PC-9 (cell line): ENCODE measurements around the gene NOL9. TPM values are rescaled to one million over a fixed set of nuclear protein-coding genes. Genes with fewer than 3 reads are reported as not detected.

Source experiments
- BruUV-seq: library from RNA; stranded (reverse); fragments of 400-500 nt; replicated peaks from 2 replicates; lab custom pipeline; 2021; lab: Mats Ljungman, UMichigan
- CTCF ChIA-PET: fragments of 300-600 bp; sonication (Branson Sonifier 250); formaldehyde crosslinking; loops from one replicate; lab custom pipeline; 2022; ENCODE audit warnings: antibody characterized with exemption; lab: Charles Lee
- POLR2A ChIA-PET: fragments of 300-600 bp; sonication (Branson Sonifier 250); formaldehyde crosslinking; loops from one replicate; lab custom pipeline; 2022; ENCODE audit warnings: antibody characterized with exemption; ENCODE audit not compliant: unreplicated experiment; lab: Charles Lee
- DNase-seq, 2 experiments: peaks; one replicate each; pipeline versions ENCODE4 v3.0.0 to v3.0.0-alpha.2; 2015 to 2022; ENCODE audit warnings: mixed read lengths in 1 of 2
- H2AFZ ChIP-seq: fragments of 200-600 bp; sonication (generic); 2 replicates; pipeline ENCODE4 v1.8.1; 2017; ENCODE audit warnings: antibody characterized with exemption
- H3F3A ChIP-seq: fragments of 200-600 bp; sonication (generic); 2 replicates; pipeline ENCODE4 v1.8.1; 2017; ENCODE audit warnings: antibody characterized with exemption, mild to moderate bottlenecking, low read depth; ENCODE audit not compliant: insufficient read depth
- H3K27ac ChIP-seq: fragments of 200-600 bp; sonication (generic); 2 replicates; pipeline ENCODE4 v1.6.1; 2016; ENCODE audit warnings: mixed run types
- H3K27me3 ChIP-seq: fragments of 200-600 bp; sonication (generic); 2 replicates; pipeline ENCODE4 v1.6.1; 2016; ENCODE audit warnings: low read depth, mixed run types; ENCODE audit not compliant: insufficient read depth
- H3K36me3 ChIP-seq: fragments of 200-600 bp; sonication (generic); 2 replicates; pipeline ENCODE4 v1.6.1; 2016; ENCODE audit warnings: low read depth, mixed run types
- H3K4me1 ChIP-seq: fragments of 200-600 bp; sonication (generic); replicated peaks from 2 replicates; pipeline ENCODE4 v1.6.1; 2016; ENCODE audit warnings: mixed run types; ENCODE audit not compliant: insufficient read depth
- H3K4me2 ChIP-seq: fragments of 200-600 bp; sonication (generic); 2 replicates; pipeline ENCODE4 v1.6.1; 2017; ENCODE audit warnings: mixed run types
- H3K4me3 ChIP-seq: fragments of 200-600 bp; sonication (generic); 2 replicates; pipeline ENCODE4 v1.6.1; 2016; ENCODE audit warnings: mixed run types
- H3K79me2 ChIP-seq: fragments of 200-600 bp; sonication (generic); 2 replicates; pipeline ENCODE4 v1.6.1; 2017; ENCODE audit warnings: low read depth, mixed run types
- H3K9me2 ChIP-seq: fragments of 200-600 bp; sonication (generic); 2 replicates; pipeline ENCODE4 v1.8.1; 2017; ENCODE audit warnings: mild to moderate bottlenecking; ENCODE audit not compliant: insufficient read depth
- H3K9me3 ChIP-seq: fragments of 200-600 bp; sonication (generic); 2 replicates; pipeline ENCODE4 v1.8.1; 2016; ENCODE audit warnings: low read depth; ENCODE audit not compliant: insufficient read depth
- H4K20me1 ChIP-seq: fragments of 200-600 bp; sonication (generic); 2 replicates; pipeline ENCODE4 v1.8.1; 2017; ENCODE audit not compliant: insufficient read depth
- CTCF ChIP-seq: fragments of 200-600 bp; sonication (generic); conservative IDR thresholded peaks from 2 replicates; pipeline ENCODE4 v1.6.1; 2017; ENCODE audit warnings: mixed run types, antibody characterized with exemption, mild to moderate bottlenecking, moderate library complexity
- EZH2 ChIP-seq: fragments of 200-600 bp; sonication (generic); IDR thresholded peaks from 2 replicates; pipeline ENCODE4 v1.8.0; 2017; ENCODE audit warnings: antibody characterized with exemption, low read depth
- intact Hi-C: fragments of 100-400 bp; cut with micrococcal nuclease; formaldehyde crosslinking; loops from one replicate; pipeline ENCODE4 v1.10.0; 2022; ENCODE audit not compliant: unreplicated experiment
- total RNA-seq: library from RNA; stranded (reverse); gene quantifications from 2 replicates; pipeline ENCODE4 v1.2.3, GENCODE V29; 2021

NOL9 gene
- total RNA-seq, 1 experiment from 2014 or later = 28.4 TPM

- CTCF ChIA-PET = interaction anchor here (0.6 to 1.4 kb wide), 7 partner anchors 24 to 242 kb away, joined by 3 to 8 read pairs (median 3); partner anchors contain the start of genes HES2 and ZBTB48
- H3K36me3 ChIP-seq = no peaks in the 10 kb centered on the region
- intact Hi-C loops = loop anchor here (2.0 to 5.0 kb wide), 2 partner anchors 24 to 241 kb away; no protein-coding TSS in a partner anchor
- peaks cover 12% of the 10 kb centered on the region; the same call in 1 of the 2 replicates for H3F3A ChIP-seq
- H3K4me1 ChIP-seq = peaks cover 19% of the 10 kb centered on the region
- no peaks in the 10 kb centered on the region for H3K9me3 ChIP-seq
- POLR2A ChIA-PET = interaction anchor here (0.6 to 0.7 kb wide), 2 partner anchors 50 to 1633 kb away, joined by 3 read pairs; no protein-coding TSS in a partner anchor
- H2AFZ ChIP-seq = no peak overlapping the region
- no peaks in the 10 kb centered on the region for H3K79me2 ChIP-seq
- peak overlapping the region; percentile 98 for H3K4me2 ChIP-seq
- TF ChIP-seq EZH2 (no peak), CTCF (no peak)
- no peak overlapping the region for H3K27ac ChIP-seq
- H4K20me1 ChIP-seq = no peaks in the 10 kb centered on the region
- DNase-seq = peak in 1 of 2 experiments; percentile 73
- H3K27me3 ChIP-seq = no peaks in the 10 kb centered on the region
- H3K9me2 ChIP-seq = no peaks in the 10 kb centered on the region
- peak overlapping the region; percentile 89; the same call in 1 of the 2 replicates for H3K4me3 ChIP-seq
- no TSS peak for BruUV-seq
Observed at GRCh38 chr1:6488602-6489382, 65.5 kb downstream of the NOL9 start.

GRCh38 chr1:6487804-6488484 lies 66.4 kb downstream of the NOL9 start:
- no peak overlapping the region for H3K4me3 ChIP-seq

More at GRCh38 chr1:6487804-6488484, 66.4 kb downstream of the NOL9 start:
- Histone ChIP-seq H4K20me1 (no peaks in the 10 kb centered on the region), H3F3A (peaks cover 12% of the 10 kb centered on the region; the same call in 1 of the 2 replicates), H3K4me2 (no peak overlapping the region), H3K27ac (no peak overlapping the region), H3K36me3 (no peaks in the 10 kb centered on the region), H3K27me3 (no peaks in the 10 kb centered on the region), H3K4me1 (peaks cover 19% of the 10 kb centered on the region), H3K9me3 (no peaks in the 10 kb centered on the region), H2AFZ (no peak overlapping the region), H3K9me2 (no peaks in the 10 kb centered on the region), H3K79me2 (no peaks in the 10 kb centered on the region)
- ChIA-PET POLR2A (interaction anchor here (0.7 kb wide), 1 partner anchor 1633 kb away, joined by 3 read pairs; no protein-coding TSS in a partner anchor), CTCF (interaction anchor here (0.6 to 1.0 kb wide), 3 partner anchors 25 to 92 kb away, joined by 3 to 8 read pairs (median 3); partner anchors contain the start of gene ZBTB48)
- intact Hi-C loops = loop anchor here (2.0 to 5.0 kb wide), 2 partner anchors 25 to 241 kb away; no protein-coding TSS in a partner anchor
- no TSS peak for BruUV-seq
- no peak for DNase-seq
- no peak for TF ChIP-seq CTCF
